Immature natural killer cell (primary cell): ENCODE results near the gene PARP6. TPM values are rescaled to one million over a fixed set of nuclear protein-coding genes. Genes with fewer than 3 reads are reported as not detected.

Experiments
- DNase-seq, 3 donors: peaks; one replicate each; pipeline ENCODE4 v3.0.0; 2022; ENCODE audit warnings: mixed read lengths in 1 of 3
- H3K27ac Mint-ChIP-seq, 6 donors: one replicate each; pipeline ENCODE4 v1.8.0; 2020; ENCODE audit warnings: mixed read lengths in 6 of 6, mild to moderate bottlenecking in 5 of 6, inconsistent platforms in 4 of 6, moderate library complexity in 3 of 6
- H3K27me3 Mint-ChIP-seq, 3 donors: one replicate each; pipeline ENCODE4 v1.8.0; 2020 to 2021; ENCODE audit warnings: low read depth in 3 of 3, mild to moderate bottlenecking in 3 of 3, mixed read lengths in 3 of 3, moderate library complexity in 3 of 3, inconsistent platforms in 1 of 3
- H3K36me3 Mint-ChIP-seq, 3 donors: one replicate each; pipeline ENCODE4 v1.8.0; 2020; ENCODE audit warnings: mixed read lengths in 3 of 3, inconsistent platforms in 2 of 3, mild to moderate bottlenecking in 2 of 3
- H3K4me1 Mint-ChIP-seq, 2 donors: one replicate each; pipeline ENCODE4 v1.8.0; 2020; ENCODE audit warnings: inconsistent platforms in 2 of 2, mild to moderate bottlenecking in 2 of 2, mixed read lengths in 2 of 2, moderate library complexity in 1 of 2
- H3K4me3 Mint-ChIP-seq, 5 donors: one replicate each; pipeline ENCODE4 v1.8.0; 2020; ENCODE audit warnings: mild to moderate bottlenecking in 5 of 5, mixed read lengths in 5 of 5, inconsistent platforms in 3 of 5, moderate library complexity in 3 of 5
- H3K9me3 Mint-ChIP-seq, 6 donors: one replicate each; pipeline ENCODE4 v1.8.0; 2020; ENCODE audit warnings: mild to moderate bottlenecking in 6 of 6, mixed read lengths in 6 of 6, inconsistent platforms in 4 of 6, moderate library complexity in 3 of 6
- polyA plus RNA-seq, 3 donors: library from polyadenylated mRNA; unstranded; fragments of 300-500 nt; fragmentation: Illumina TruSeq; gene quantifications; one replicate each; pipeline ENCODE4 v1.2.3, GENCODE V29; 2021

PARP6 gene
- polyA plus RNA-seq, 3 donors from 2014 or later = 11.0 to 26.8 (median 19.1) TPM

DNA sequence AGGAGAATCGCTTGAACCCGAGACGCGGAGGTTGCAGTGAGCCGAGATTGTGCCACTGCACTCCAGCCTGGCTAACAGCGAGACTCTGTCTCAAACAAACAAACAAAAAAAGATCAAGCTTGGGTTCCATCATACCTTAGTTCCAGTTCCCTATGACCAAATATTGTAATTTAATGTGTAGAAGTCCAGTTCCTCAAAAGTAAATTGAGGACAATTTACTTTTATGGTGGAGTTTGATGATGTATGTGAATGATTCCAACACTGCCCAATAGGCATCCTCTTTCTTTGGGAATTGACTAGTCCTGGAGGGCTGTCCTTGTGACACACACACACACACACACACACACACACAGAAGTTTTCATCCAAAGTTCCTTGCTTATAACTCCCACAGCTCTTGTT lies 38.6 kb downstream of the PARP6 start:
- Mint-ChIP-seq H3K4me1 (peaks cover 33 to 44% of the 10 kb centered on the region in 2 donors), H3K4me3 (no peak overlapping the region), H3K27me3 (peaks cover 4 to 18% (median 17%) of the 10 kb centered on the region in 3 donors), H3K9me3 (no peaks in the 10 kb centered on the region), H3K27ac (peak overlapping the region in 3 of 6 donors; percentile 3 to 59 (median 11)), H3K36me3 (no peaks in the 10 kb centered on the region)
- DNase-seq = no peak

GRCh38 chr15:72231833-72232478 lies 40.4 kb downstream of the PARP6 start:
- H3K9me3 Mint-ChIP-seq = no peaks in the 10 kb centered on the region
- no peaks in the 10 kb centered on the region for H3K36me3 Mint-ChIP-seq
- peak overlapping the region; percentile 76 to 94 (median 88) for H3K27ac Mint-ChIP-seq
- DNase-seq = peak in 1 of 3 donors; percentile 8
- H3K4me1 Mint-ChIP-seq = peaks cover 41 to 51% of the 10 kb centered on the region in 2 donors
- H3K4me3 Mint-ChIP-seq = peak overlapping the region; percentile 97 to 99 (median 99)
- H3K27me3 Mint-ChIP-seq = peaks cover 4 to 25% (median 14%) of the 10 kb centered on the region in 3 donors

DNA sequence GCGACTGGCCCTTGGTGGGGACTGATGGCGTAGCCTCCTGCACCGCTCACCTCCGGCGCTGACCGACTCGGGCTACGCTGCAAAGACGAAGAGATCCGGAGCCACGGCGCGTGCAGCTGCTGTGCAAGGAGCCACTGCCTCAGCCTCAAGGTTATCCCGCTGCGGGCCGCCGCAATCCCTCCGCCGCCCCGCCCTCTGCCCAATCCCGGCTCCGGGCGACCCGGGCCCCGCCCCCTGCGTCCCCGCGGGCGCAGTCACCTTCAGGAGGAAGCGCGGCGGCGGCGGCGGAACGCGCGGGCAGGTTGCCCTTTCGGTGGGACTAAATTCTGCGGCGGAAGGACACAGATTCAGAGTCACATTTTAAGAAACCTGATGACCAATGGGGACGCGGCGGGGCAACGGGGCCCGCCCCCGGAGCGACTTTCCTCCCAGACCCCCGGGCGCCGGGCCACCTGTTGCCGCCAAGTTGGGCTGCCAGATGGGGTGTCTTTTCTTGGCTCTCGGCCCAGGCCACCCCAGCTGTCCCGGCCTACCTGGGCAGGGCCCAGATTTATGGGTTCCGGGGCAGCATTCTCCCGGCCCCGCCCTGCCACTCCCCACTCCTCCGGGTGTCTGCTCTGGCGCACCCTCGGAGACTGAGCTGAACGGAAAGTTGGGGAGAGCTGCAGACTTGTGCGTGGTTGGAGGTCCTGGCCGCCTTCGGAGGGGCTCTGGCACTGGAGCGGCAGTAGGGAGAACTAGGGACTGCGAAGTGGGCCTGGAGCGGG lies 41.1 kb downstream of the PARP6 start, which contains the start of gene PKM:
Gene PKM, minus strand, starts transcription at position 125 of the 767 bp plus-strand sequence. CDS start 12,093 bp downstream, outside the sequence.
- Mint-ChIP-seq H3K9me3 (no peaks in the 10 kb centered on the region), H3K27me3 (peaks cover 4 to 25% (median 14%) of the 10 kb centered on the region in 3 donors), H3K27ac (peak within 1 kb of the TSS; percentile 87 to 97 (median 92)), H3K4me3 (peak within 1 kb of the TSS; percentile 97 to 99 (median 99)), H3K36me3 (no peaks in the 10 kb centered on the region), H3K4me1 (peaks cover 44 to 54% of the 10 kb centered on the region in 2 donors)
- DNase-seq = peak; percentile 84 to 87 (median 85)

- Mint-ChIP-seq H3K36me3 (no peaks in the 10 kb centered on the region), H3K4me3 (peak overlapping the region; percentile 97 to 99 (median 99)), H3K27ac (peak overlapping the region; percentile 86 to 97 (median 92)), H3K9me3 (no peaks in the 10 kb centered on the region), H3K4me1 (peaks cover 50 to 62% of the 10 kb centered on the region in 2 donors), H3K27me3 (peaks cover 4 to 25% (median 14%) of the 10 kb centered on the region in 3 donors)
- peak; percentile 58 to 62 (median 60) for DNase-seq
Observed at GRCh38 chr15:72230197-72231065, 41.9 kb downstream of the PARP6 start.

GRCh38 chr15:72229947-72230196 lies 42.5 kb downstream of the PARP6 start:
- peaks cover 4 to 25% (median 14%) of the 10 kb centered on the region in 3 donors for H3K27me3 Mint-ChIP-seq
- no peaks in the 10 kb centered on the region for H3K36me3 Mint-ChIP-seq
- no peaks in the 10 kb centered on the region for H3K9me3 Mint-ChIP-seq
- H3K4me3 Mint-ChIP-seq = peak overlapping the region; percentile 90 to 99 (median 91)
- peaks cover 50 to 62% of the 10 kb centered on the region in 2 donors for H3K4me1 Mint-ChIP-seq
- peak overlapping the region; percentile 81 to 93 (median 90) for H3K27ac Mint-ChIP-seq
- no peak for DNase-seq

GRCh38 chr15:72229076-72229946 lies 43.0 kb downstream of the PARP6 start:
- H3K27me3 Mint-ChIP-seq = peaks cover 4 to 25% (median 14%) of the 10 kb centered on the region in 3 donors
- peak overlapping the region; percentile 81 to 93 (median 90) for H3K27ac Mint-ChIP-seq
- no peaks in the 10 kb centered on the region for H3K9me3 Mint-ChIP-seq
- peaks cover 50 to 62% of the 10 kb centered on the region in 2 donors for H3K4me1 Mint-ChIP-seq
- peak overlapping the region; percentile 90 to 92 (median 91) for H3K4me3 Mint-ChIP-seq
- DNase-seq = peak in 2 of 3 donors; percentile 10 to 14
- H3K36me3 Mint-ChIP-seq = peaks cover 0 to under 1% (median 0%) of the 10 kb centered on the region in 3 donors

- DNase-seq = peak in 1 of 3 donors; percentile 7
- Mint-ChIP-seq H3K27ac (peak overlapping the region; percentile 67 to 92 (median 86)), H3K36me3 (peaks cover 0 to 4% (median 0%) of the 10 kb centered on the region in 3 donors), H3K27me3 (peaks cover 4 to 25% (median 14%) of the 10 kb centered on the region in 3 donors), H3K9me3 (no peaks in the 10 kb centered on the region), H3K4me1 (peaks cover 51 to 74% of the 10 kb centered on the region in 2 donors), H3K4me3 (peak overlapping the region; percentile 60 to 92 (median 91))
Observed at GRCh38 chr15:72227720-72228119, 44.6 kb downstream of the PARP6 start.

GRCh38 chr15:72227192-72227586 lies 45.2 kb downstream of the PARP6 start:
- H3K36me3 Mint-ChIP-seq = peaks cover 0 to 4% (median 0%) of the 10 kb centered on the region in 3 donors
- peaks cover 50 to 73% of the 10 kb centered on the region in 2 donors for H3K4me1 Mint-ChIP-seq
- H3K9me3 Mint-ChIP-seq = no peaks in the 10 kb centered on the region
- H3K27me3 Mint-ChIP-seq = peaks cover 4 to 24% (median 14%) of the 10 kb centered on the region in 3 donors
- DNase-seq = no peak
- peak overlapping the region in 2 of 5 donors; percentile 74 to 82 for H3K4me3 Mint-ChIP-seq
- peak overlapping the region in 4 of 6 donors; percentile 71 to 96 (median 84) for H3K27ac Mint-ChIP-seq

GRCh38 chr15:72223278-72223677 lies 49.1 kb downstream of the PARP6 start:
- peaks cover 30 to 48% of the 10 kb centered on the region in 2 donors for H3K4me1 Mint-ChIP-seq
- H3K27ac Mint-ChIP-seq = no peak overlapping the region
- H3K9me3 Mint-ChIP-seq = no peaks in the 10 kb centered on the region
- peaks cover 4 to 8% (median 6%) of the 10 kb centered on the region in 3 donors for H3K36me3 Mint-ChIP-seq
- H3K27me3 Mint-ChIP-seq = peaks cover 0 to 5% (median 0%) of the 10 kb centered on the region in 3 donors
- no peak for DNase-seq
- H3K4me3 Mint-ChIP-seq = no peak overlapping the region

DNA sequence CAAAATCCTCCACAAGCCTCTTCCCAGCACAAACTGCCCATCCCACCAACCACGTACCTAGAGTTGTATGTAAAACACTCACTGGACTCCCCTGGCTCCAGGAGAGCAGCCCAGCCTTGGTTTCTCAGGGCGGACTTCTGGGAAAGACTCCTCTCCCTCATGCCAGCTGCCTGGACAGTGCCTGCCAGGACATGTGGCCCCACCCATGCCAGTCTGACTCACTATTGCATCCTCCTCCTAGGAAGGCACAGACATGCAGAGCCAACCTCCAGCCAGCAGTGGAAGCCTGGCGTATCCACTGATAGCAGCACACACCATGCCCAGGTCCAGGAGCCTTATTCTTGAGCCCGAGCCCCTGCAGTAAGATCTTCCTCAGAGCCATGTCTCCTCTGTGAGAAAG lies 50.0 kb downstream of the PARP6 start:
- H3K4me1 Mint-ChIP-seq = peaks cover 23 to 39% of the 10 kb centered on the region in 2 donors

GRCh38 chr15:72220687-72221086 lies 51.7 kb downstream of the PARP6 start:
- Mint-ChIP-seq H3K9me3 (no peaks in the 10 kb centered on the region), H3K27me3 (no peaks in the 10 kb centered on the region), H3K36me3 (peaks cover 11 to 17% (median 14%) of the 10 kb centered on the region in 3 donors), H3K4me3 (no peak overlapping the region), H3K4me1 (peaks cover 9 to 24% of the 10 kb centered on the region in 2 donors), H3K27ac (peak overlapping the region in 2 of 6 donors; percentile 22 to 71)
- DNase-seq = no peak

More for the DNA sequence above, 50.0 kb downstream of the PARP6 start:
- H3K27ac Mint-ChIP-seq = peak overlapping the region in 2 of 6 donors; percentile 31 to 42
- DNase-seq = no peak
- H3K27me3 Mint-ChIP-seq = no peaks in the 10 kb centered on the region
- H3K36me3 Mint-ChIP-seq = peaks cover 7 to 14% (median 9%) of the 10 kb centered on the region in 3 donors
- H3K4me3 Mint-ChIP-seq = no peak overlapping the region
- no peaks in the 10 kb centered on the region for H3K9me3 Mint-ChIP-seq

- H3K27ac Mint-ChIP-seq = peak overlapping the region in 2 of 6 donors; percentile 5 to 62
- peaks cover 3 to 5% of the 10 kb centered on the region in 2 donors for H3K4me1 Mint-ChIP-seq
- H3K9me3 Mint-ChIP-seq = no peaks in the 10 kb centered on the region
- no peak overlapping the region for H3K4me3 Mint-ChIP-seq
- H3K36me3 Mint-ChIP-seq = peaks cover 23 to 26% (median 23%) of the 10 kb centered on the region in 3 donors
- no peaks in the 10 kb centered on the region for H3K27me3 Mint-ChIP-seq
- DNase-seq = no peak
Observed at GRCh38 chr15:72217216-72217615, 55.1 kb downstream of the PARP6 start.
